GM21367 (cell line): Measurements from ENCODE around the gene TOMM20.

Source experiments
- ATAC-seq: cut with Tn5 transposase; IDR thresholded peaks from one replicate; pipeline ENCODE4 v1.9.1; 2021; ENCODE audit not compliant: unreplicated experiment

TOMM20 gene

DNA sequence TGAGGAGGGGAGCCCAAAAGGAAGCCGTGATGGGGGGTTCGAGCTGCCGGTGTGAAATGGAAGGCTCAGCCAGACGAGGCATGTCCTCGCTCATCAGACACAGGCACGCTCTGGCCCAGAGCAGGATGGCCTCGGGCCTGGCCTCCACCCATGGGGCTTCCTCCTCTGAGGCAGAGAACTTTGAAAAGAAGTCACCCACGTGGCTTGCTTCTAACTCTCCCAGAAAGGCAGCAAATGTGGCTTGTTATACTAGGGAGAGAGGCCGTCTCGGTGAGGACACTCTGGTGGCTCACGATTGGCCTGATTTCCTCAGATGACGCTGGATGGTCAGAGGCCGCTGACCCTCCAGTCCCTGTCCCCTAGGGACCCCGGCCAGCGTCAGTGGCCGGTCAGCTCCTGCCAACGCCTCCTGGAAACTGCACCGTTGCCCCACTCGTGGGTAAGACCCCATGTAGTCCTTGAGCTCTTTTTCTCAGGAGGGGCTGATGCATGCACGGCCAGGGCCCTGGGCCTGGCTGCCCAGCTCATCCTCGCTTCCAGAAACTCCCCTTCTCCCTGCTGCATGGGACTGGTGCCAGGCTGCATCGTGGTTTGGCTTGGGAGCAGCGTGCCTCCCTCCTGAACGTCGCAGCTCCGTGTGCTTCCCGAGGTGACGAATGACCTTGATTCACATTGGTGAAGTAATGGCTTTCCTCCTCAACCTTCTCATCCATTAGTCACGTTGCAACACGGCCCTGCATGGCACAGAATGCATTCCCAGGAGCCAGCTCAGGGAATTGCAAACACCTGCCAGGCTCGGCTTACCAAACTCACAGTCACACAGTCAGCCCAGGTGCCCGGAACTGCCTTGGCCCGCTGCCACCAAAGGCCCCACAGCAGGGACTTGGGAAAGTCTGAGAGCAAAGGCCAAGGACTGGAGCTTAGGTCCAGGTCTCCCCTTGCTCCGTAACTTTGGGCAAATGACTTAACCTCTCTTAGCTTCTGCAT lies 58.8 kb downstream of the TOMM20 start:
- no peak for ATAC-seq

DNA sequence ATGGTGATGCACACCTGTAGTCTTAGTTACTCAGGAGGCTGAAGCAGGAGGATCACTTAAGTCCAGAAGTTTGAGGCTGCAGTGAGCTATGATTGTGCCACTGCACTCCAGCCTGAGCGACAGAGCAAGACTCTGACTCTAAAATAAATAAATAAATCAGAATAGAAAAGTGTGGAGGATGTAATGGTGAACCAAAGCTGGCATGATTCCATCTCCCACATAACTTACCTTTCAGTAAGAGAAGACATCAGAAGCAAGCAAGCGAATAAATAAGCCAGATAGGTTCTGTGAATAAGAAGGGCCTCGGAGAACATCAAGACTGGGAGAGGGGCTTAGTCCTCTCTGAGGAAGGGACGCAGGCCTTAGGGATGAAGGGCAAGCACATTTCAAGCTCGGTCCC lies 59.5 kb downstream of the TOMM20 start:
- no peak for ATAC-seq

DNA sequence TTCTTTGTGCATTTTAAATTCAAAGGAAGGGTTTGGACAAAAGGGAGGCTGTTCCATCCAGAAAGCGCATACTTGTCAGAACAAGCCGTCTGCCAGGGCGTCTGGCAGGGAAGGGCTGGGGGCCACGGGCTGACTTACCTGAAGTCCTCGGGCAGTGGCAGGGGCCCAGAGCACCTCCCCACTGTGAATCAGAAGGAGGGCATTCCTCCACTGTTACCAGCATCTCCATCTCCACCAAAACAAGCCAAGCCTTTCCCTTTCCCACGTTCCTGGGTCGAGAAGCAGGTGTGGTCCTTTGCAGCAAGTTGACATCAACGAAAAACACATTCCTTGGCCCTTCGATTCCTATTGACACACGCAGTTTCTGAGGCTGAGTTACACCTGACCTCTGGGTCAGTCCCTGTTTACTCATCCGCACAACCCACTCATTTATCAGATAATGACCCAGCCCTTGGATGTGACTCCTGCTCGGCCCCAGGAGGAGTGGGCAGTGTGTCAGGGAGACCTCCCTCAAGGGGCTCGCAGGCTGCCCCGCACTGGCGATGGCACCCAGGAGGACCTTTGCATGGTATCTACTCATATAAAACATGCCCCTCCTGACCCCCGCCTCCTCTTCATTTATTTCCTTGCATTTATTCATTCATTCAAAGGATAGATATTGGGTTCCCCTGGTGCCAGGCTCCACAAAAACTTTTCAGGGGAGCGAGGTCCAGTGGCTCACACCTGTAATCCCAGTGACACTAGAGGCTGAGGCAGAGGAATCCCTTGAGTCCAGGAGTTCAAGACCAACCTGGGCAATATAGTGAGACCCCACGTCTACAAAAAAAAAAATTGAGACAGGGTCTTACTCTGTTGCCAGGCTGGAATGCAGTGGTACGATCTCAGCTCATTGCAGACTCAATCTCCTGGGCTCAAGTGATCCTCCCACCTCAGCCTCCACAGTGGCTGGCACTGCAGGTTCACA lies 60.2 kb downstream of the TOMM20 start:
- ATAC-seq: no peak

DNA sequence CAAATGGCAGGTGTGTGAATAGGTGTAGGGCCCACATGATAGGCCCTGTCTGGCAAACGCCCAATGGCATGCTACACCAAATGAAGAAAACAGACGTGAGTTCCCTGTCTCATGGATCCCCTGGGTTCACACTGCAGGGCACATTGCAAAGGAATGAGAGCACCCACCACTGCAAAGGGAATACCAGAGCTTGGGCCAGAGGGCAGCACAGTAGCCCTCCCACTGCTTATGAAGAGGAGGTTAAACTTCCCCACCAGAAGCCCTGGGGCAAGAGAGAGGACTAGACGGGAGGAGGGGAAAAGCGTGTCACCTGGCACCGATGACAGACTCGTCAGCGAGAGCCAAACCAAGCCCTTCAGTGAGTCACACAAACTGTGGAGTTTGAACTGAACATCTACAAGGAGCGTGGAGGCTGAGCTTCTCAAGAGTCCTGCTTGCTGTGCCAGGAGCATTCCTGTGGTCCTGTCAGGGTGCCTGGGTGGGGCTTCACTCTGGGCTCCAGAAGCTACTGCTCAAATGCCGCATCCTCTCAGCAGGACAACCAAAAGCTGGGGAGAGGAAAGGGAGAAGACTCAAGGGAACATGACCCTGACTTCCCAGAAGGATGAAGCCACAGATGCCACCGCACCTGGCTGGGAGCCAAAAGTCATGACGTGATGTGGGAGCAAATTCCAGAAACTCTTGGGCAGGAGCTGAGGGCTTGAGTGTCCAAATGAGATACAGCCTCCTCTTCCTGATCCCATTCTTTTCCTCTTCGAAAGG lies 61.1 kb downstream of the TOMM20 start:
- no peak for ATAC-seq

DNA sequence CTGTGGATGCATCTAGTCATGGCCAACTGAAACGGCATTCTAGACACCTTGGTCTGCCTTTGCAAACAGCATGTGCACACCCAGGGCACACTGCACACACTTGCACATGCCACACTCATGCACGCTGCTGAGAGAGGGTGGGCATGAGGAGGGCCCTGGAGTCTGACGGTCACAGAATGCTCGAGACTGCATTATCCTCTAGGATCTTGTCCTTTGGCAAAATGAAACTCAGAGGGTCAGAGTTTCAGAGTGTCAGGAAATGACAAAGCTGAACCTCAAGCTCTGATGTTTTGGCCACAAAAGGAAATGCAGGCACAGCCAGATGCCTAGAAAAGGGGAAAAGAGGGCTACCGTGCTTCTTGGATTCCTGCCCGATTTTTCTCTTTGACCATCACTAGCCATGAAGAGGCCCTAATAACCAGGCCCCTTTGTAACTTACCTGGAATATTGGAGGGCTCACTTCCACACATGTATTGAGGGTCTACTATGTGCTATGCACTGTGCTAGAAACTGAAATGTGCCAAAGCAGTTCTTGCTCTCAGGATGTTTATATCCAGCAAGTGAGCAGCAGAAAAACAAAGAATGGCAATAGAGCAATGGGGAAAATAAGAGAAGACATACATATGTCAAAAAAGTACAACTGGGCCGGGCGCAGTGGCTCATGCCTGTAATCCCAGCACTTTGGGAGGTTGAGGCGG lies 65.4 kb downstream of the TOMM20 start:
- no peak for ATAC-seq

DNA sequence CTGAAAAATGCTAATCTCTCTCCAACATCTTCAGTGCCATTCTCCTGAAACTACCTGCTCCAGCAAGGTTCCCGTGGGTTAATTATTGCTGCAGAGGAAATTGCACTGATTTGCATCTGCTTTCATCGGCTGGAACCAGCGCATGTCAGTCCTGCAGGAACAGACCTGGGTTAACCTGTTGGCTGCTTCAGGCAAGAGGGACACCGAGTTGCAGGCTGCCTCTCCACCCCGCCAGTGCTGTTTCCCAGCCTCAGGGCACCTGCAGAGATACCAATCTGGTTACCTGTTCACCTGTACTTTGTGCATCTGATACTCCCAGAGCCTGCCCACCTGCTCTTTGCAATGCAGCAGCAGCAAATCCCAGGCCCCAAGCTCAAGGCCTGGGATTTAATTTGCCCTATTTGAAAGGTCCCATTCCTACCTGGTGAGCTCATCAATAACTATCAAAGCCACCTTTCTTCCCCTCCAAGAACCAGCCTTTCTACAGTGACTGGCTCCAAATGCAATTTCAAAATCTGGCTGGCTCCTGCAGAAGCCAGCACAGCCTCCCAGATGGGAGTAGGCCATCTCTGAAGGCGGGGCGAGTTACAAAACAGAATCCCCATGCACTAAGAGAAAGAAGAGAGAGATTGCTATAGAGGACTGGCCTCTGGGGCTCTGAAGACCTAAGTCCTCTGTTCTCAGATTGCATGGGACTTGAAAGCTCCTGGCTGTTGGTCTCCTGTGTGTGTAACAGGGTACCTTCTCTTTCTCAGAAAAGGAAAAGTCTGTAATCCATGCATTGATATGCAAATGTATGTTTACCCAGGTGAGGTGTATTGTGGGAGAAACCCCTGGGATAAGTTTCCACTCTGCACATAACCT lies 67.8 kb downstream of the TOMM20 start:
- ATAC-seq: no peak
